A549 (cell line): ENCODE results near the gene ANO10.

ENCODE experiments used
- EP300 ChIP-seq, 2 experiments: fragments of >200 bp; sonication (Bioruptor Twin); formaldehyde crosslinking; IDR thresholded peaks; 2 replicates in 1 of 2; 3 replicates in 1 of 2; pipeline ENCODE4 v1.6.1; 2016 to 2017
- KDM1A ChIP-seq: fragments of 200-600 bp; sonication (generic); IDR thresholded peaks from 2 replicates; pipeline ENCODE4 v1.6.1; 2016; ENCODE audit warnings: low read depth, mild to moderate bottlenecking
- MAZ ChIP-seq: fragments of 150-350 bp; IDR thresholded peaks from 2 replicates; pipeline ENCODE4 v1.6.1; 2014; ENCODE audit warnings: antibody characterized with exemption, low read depth, low read length, borderline replicate concordance
- MYC ChIP-seq: IDR thresholded peaks from 2 replicates; pipeline ENCODE4 v1.6.1; 2012; ENCODE audit warnings: mild to moderate bottlenecking, inconsistent platforms, low read length, improper control_type of control experiment, borderline replicate concordance
- PHF8 ChIP-seq: fragments of 200-600 bp; sonication (generic); IDR thresholded peaks from 2 replicates; pipeline ENCODE4 v1.6.1; 2016; ENCODE audit warnings: low read depth, mild to moderate bottlenecking, antibody characterized with exemption, moderate library complexity, borderline replicate concordance
- TF ChIP-seq, protein P1 (sequence below): fragments of 200-600 bp; sonication (generic); IDR thresholded peaks from 2 replicates; pipeline ENCODE4 v1.6.1; 2016; ENCODE audit warnings: antibody characterized with exemption, mild to moderate bottlenecking, moderate library complexity
- TF ChIP-seq, protein P2 (sequence below): fragments of >200 bp; sonication (Bioruptor Twin); formaldehyde crosslinking; IDR thresholded peaks from 3 replicates; pipeline ENCODE4 v1.5.1; 2016

DNA sequence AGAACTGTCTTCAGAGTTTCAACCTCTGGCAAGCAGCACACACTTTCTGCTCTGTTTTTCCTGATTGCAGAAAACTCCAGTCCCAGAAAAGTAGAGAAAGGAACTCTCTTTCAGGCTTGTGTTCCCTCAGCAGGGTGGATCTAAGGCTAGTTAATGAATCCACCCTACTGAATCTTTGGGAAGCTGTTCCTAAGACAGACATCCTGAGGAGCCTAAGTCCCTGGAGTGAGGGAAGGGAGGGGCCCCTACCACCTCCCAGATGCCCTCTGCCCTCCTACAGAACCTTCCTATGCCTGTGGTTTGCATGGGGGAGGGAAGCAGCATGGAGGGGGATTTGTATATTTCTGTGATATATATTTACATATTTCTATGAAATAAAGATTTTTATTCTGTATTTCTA lies 124.4 kb downstream of the ANO10 start:
- TF ChIP-seq, protein P1, sequence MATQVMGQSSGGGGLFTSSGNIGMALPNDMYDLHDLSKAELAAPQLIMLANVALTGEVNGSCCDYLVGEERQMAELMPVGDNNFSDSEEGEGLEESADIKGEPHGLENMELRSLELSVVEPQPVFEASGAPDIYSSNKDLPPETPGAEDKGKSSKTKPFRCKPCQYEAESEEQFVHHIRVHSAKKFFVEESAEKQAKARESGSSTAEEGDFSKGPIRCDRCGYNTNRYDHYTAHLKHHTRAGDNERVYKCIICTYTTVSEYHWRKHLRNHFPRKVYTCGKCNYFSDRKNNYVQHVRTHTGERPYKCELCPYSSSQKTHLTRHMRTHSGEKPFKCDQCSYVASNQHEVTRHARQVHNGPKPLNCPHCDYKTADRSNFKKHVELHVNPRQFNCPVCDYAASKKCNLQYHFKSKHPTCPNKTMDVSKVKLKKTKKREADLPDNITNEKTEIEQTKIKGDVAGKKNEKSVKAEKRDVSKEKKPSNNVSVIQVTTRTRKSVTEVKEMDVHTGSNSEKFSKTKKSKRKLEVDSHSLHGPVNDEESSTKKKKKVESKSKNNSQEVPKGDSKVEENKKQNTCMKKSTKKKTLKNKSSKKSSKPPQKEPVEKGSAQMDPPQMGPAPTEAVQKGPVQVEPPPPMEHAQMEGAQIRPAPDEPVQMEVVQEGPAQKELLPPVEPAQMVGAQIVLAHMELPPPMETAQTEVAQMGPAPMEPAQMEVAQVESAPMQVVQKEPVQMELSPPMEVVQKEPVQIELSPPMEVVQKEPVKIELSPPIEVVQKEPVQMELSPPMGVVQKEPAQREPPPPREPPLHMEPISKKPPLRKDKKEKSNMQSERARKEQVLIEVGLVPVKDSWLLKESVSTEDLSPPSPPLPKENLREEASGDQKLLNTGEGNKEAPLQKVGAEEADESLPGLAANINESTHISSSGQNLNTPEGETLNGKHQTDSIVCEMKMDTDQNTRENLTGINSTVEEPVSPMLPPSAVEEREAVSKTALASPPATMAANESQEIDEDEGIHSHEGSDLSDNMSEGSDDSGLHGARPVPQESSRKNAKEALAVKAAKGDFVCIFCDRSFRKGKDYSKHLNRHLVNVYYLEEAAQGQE = no peak
- no peak for TF ChIP-seq KDM1A
- TF ChIP-seq, protein P2, sequence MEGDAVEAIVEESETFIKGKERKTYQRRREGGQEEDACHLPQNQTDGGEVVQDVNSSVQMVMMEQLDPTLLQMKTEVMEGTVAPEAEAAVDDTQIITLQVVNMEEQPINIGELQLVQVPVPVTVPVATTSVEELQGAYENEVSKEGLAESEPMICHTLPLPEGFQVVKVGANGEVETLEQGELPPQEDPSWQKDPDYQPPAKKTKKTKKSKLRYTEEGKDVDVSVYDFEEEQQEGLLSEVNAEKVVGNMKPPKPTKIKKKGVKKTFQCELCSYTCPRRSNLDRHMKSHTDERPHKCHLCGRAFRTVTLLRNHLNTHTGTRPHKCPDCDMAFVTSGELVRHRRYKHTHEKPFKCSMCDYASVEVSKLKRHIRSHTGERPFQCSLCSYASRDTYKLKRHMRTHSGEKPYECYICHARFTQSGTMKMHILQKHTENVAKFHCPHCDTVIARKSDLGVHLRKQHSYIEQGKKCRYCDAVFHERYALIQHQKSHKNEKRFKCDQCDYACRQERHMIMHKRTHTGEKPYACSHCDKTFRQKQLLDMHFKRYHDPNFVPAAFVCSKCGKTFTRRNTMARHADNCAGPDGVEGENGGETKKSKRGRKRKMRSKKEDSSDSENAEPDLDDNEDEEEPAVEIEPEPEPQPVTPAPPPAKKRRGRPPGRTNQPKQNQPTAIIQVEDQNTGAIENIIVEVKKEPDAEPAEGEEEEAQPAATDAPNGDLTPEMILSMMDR = no peak
- no peak for TF ChIP-seq MYC
- TF ChIP-seq EP300 (IDR thresholded peaks at IDR 0.05) = no peak
- no peak for TF ChIP-seq MAZ
- no peak for TF ChIP-seq PHF8
